Heart left ventricle (tissue), 16 donors: Measurements from ENCODE around the gene SNRPD2. TPM values are rescaled to one million over a fixed set of nuclear protein-coding genes. Genes with fewer than 3 reads are reported as not detected.

Experiments
- ATAC-seq, 4 donors: fragments of 200-7000 bp; cut with Tn5 transposase; one replicate each; pipeline ENCODE4 v1.9.1; 2020 to 2022; ENCODE audit warnings: moderate library complexity in 4 of 4, mild to moderate bottlenecking in 3 of 4, moderate number of reproducible peaks in 1 of 4
- DNase-seq, 5 donors: peaks; one replicate each; pipeline ENCODE4 v3.0.0-alpha.2; 2020
- H3K27ac ChIP-seq, 12 donors: fragments of 200-600 bp; sonication (generic) in 4 of 12; one replicate each; pipeline versions ENCODE4 v1.5.0 to v1.8.0; 2016 to 2022; ENCODE audit warnings: mild to moderate bottlenecking in 2 of 12
- H3K27me3 ChIP-seq, 9 donors: fragments of 200-600 bp; sonication (generic) in 2 of 9; one replicate each; pipeline versions ENCODE4 v1.5.1 to v1.8.0; 2016 to 2022; ENCODE audit warnings: mild to moderate bottlenecking in 3 of 9
- H3K36me3 ChIP-seq, 9 donors: fragments of 200-600 bp; sonication (generic) in 2 of 9; one replicate each; pipeline versions ENCODE4 v1.5.0 to v1.8.0; 2018 to 2022; ENCODE audit warnings: mild to moderate bottlenecking in 2 of 9
- H3K4me1 ChIP-seq, 12 donors: fragments of 200-600 bp; sonication (generic) in 4 of 12; one replicate each; pipeline versions ENCODE4 v1.5.0 to v1.8.0; 2016 to 2022; ENCODE audit warnings: mild to moderate bottlenecking in 3 of 12
- H3K4me3 ChIP-seq, 12 donors: fragments of 200-600 bp; sonication (generic) in 4 of 12; one replicate each; pipeline versions ENCODE4 v1.5.0 to v1.8.0; 2017 to 2022; ENCODE audit warnings: mild to moderate bottlenecking in 9 of 12, moderate library complexity in 4 of 12
- H3K9me3 ChIP-seq, 12 donors: fragments of 200-600 bp; sonication (generic) in 4 of 12; one replicate each; pipeline versions ENCODE4 v1.5.0 to v1.8.0; 2016 to 2022; ENCODE audit warnings: mild to moderate bottlenecking in 1 of 12
- CTCF ChIP-seq, 12 donors: fragments of 200-600 bp; sonication (generic) in 4 of 12; IDR thresholded peaks; one replicate each; pipeline versions ENCODE4 v1.5.0 to v1.8.0; 2018 to 2022; ENCODE audit warnings: antibody characterized with exemption in 12 of 12, mild to moderate bottlenecking in 5 of 12
- POLR2A ChIP-seq, 2 donors: fragments of 450-650 bp; IDR thresholded peaks; one replicate each; pipeline ENCODE4 v1.6.1; 2017; ENCODE audit warnings: antibody characterized with exemption in 2 of 2, mild to moderate bottlenecking in 2 of 2, moderate library complexity in 2 of 2
- WGBS, 4 donors: extraction: QIAGEN DNeasy Blood & Tissue Kit in 2 of 4; methylation state at CpG; one replicate each; pipeline versions ENCODE4 v1.1.5 to v1.1.7; 2013 to 2018; 5-methylcytosine and 5-hydroxymethylcytosine counted together
- intact Hi-C, 10 donors: fragments of 100-400 bp; cut with DNase I; formaldehyde crosslinking; loops; one replicate each; pipeline versions ENCODE4 v1.11.1 to v1.14.2; 2022
- long read RNA-seq, 3 donors: library from polyadenylated mRNA; unstranded; transcript quantifications; one replicate each; pipeline ENCODE4 v2.0.0, GENCODE V29; 2020 to 2021
- polyA plus RNA-seq, 2 donors: library from polyadenylated mRNA; stranded (reverse); fragments of 200-250 nt; gene quantifications; one replicate each; pipeline ENCODE4 v1.2.3, GENCODE V29; 2013
- total RNA-seq, 9 donors: library from RNA; depleted of rRNA in 2 of 9; stranded (reverse); fragments of >200 nt in 2 of 9; fragmentation: NEBNext Ultra II Directional in 3 of 9; extraction: Animal tissue kit (Norgen Biotek cat#: 25700) in 3 of 9; gene quantifications; one replicate each; pipeline versions ENCODE4 v1.1.0 to v1.2.4, GENCODE V29; 2016 to 2023
- donor health status: ischemic (EF 13 %, LVEDD 7.1; RV severe dilation, severe dysfunction).
- donor health status: healthy with polysubstance abuse.
- donor health status: DM: no; HTN: yes; CAD: no.
- donor health status: DM: no; HTN: no; CAD: no.
- donor health status: ischemic (EF 25% LVEDD 6.9; RV normal size, moderate dysfunction).
- donor health status: ischemic (EF 25% LVEDD 5.7; RV mildly dilated, moderate dysfunction).
- donor health status: healthy.
- donor health status: DM: yes; HTN: yes; CAD: no.
- donor health status: ischemic (EF 35%, LVEDD 5.7; RV mildly dilated, moderate dysfunction).
- donor health status: nonischemic (EF 11% LVEDD 7.7; RV severe dilation, severe dysfunction).
- donor health status: DM: yes; HTN: yes; CAD: no.
- donor health status: PGD.
- donor health status: ischemic (EF 29% LVEDD 5.4; RV normal size, mild dysfunction).
- donor health status: nonischemic (EF 23%, LVEDD 6.1; RV moderate dilation, normal function).

SNRPD2 gene
- total RNA-seq (100 to 1,000 TPM; 149 to 343 (median 248) TPM), polyA plus RNA-seq (100 to 1,000 TPM; 318 to 343 TPM)
- long read RNA-seq, donor 1, transcript SNRPD2-201 (3 exons, 901 nt) = major isoform, 76 of 99 reads
- long read RNA-seq, donor 1, partial matches to known transcripts = 3 of 99 reads
- long read RNA-seq, donor 1, other reads (novel, unspliced or antisense) = 19 of 99 reads
- long read RNA-seq, donor 2, transcript SNRPD2-201 (3 exons, 901 nt) = major isoform, 24 of 37 reads
- long read RNA-seq, donor 2, partial matches to known transcripts = 3 of 37 reads
- long read RNA-seq, donor 2, other reads (novel, unspliced or antisense) = 10 of 37 reads
- long read RNA-seq, donor 3, transcript SNRPD2-201 (3 exons, 901 nt) = major isoform, 81 of 114 reads
- long read RNA-seq, donor 3, partial matches to known transcripts = 6 of 114 reads
- long read RNA-seq, donor 3, other reads (novel, unspliced or antisense) = 27 of 114 reads

GRCh38 chr19:45691516-45692186 is at the start of gene SNRPD2:
Gene SNRPD2, minus strand, starts transcription at chr19:45691953. Its CDS starts 65 bp downstream, at chr19:45691888.
- intact Hi-C loops = loop anchor here in 5 of 10 donors (1.0 to 5.0 kb wide), 7 partner anchors 25 to 184 kb away; partner anchors contain the start of genes SIX5 (in 3 of the 5), FBXO46 (in 1 of the 5), MEIOSIN (in 1 of the 5) and VASP (in 1 of the 5)
- peak; percentile 93 to 96 (median 95) for DNase-seq
- TF ChIP-seq POLR2A (IDR thresholded peaks at IDR 0.05) = peak in 1 of 2 donors; percentile 78
- peak in 3 of 12 donors; percentile 8 to 16 (median 16) for TF ChIP-seq CTCF (IDR thresholded peaks at IDR 0.05)

GRCh38 chr19:45739498-45740439 is 48.0 kb upstream of the SNRPD2 start:
- Histone ChIP-seq H3K4me3 (no peak overlapping the region), H3K4me1 (peaks cover 0 to 8% (median 0%) of the 10 kb centered on the region in 12 donors), H3K36me3 (no peaks in the 10 kb centered on the region), H3K27me3 (peaks cover 0 to 5% (median 0%) of the 10 kb centered on the region in 9 donors), H3K27ac (no peak overlapping the region), H3K9me3 (no peaks in the 10 kb centered on the region)
- ATAC-seq (no peak), DNase-seq (no peak)
- WGBS, 4 donors = 87 to 89% (median 88%) methylated on average over 10 of the region's 10 CpGs
- TF ChIP-seq POLR2A (IDR thresholded peaks at IDR 0.05) = no peak
- TF ChIP-seq CTCF (IDR thresholded peaks at IDR 0.05) = no peak
- intact Hi-C loops = no loop called here

More at GRCh38 chr19:45691516-45692186, at the start of gene SNRPD2:
- WGBS, 4 donors = 0 to 1% (median 0%) methylated on average over 36 of the region's 36 CpGs
- no peaks in the 10 kb centered on the region for H3K9me3 ChIP-seq
- no peaks in the 10 kb centered on the region for H3K27me3 ChIP-seq
- peaks cover 0 to 31% (median 22%) of the 10 kb centered on the region in 9 donors for H3K36me3 ChIP-seq
- H3K4me1 ChIP-seq = peaks cover 0 to 22% (median 8%) of the 10 kb centered on the region in 12 donors
- peak within 1 kb of the TSS; percentile 73 to 95 (median 84) for H3K27ac ChIP-seq
- H3K4me3 ChIP-seq = peak within 1 kb of the TSS; percentile 43 to 89 (median 77)
- peak; percentile 83 to 90 (median 86) for ATAC-seq

- no peak within 1 kb of the TSS for H3K4me3 ChIP-seq
- TF ChIP-seq POLR2A (IDR thresholded peaks at IDR 0.05) (no peak), CTCF (IDR thresholded peaks at IDR 0.05) (no peak)
These were observed 41.5 kb upstream of the SNRPD2 start, which contains the start of gene MEIOSIN for GRCh38 chr19:45733160-45733810. Gene MEIOSIN, plus strand, starts transcription at chr19:45733439. Its CDS starts 1,938 bp downstream, at chr19:45735377.

More at GRCh38 chr19:45733160-45733810, 41.5 kb upstream of the SNRPD2 start, which contains the start of gene MEIOSIN:
- no peak within 1 kb of the TSS for H3K27ac ChIP-seq
- peaks cover 0 to 21% (median 12%) of the 10 kb centered on the region in 12 donors for H3K4me1 ChIP-seq
- H3K36me3 ChIP-seq = no peaks in the 10 kb centered on the region
- no peaks in the 10 kb centered on the region for H3K27me3 ChIP-seq
- 90 to 95% (median 91%) methylated on average over 41 to 59 of the region's 59 CpGs for WGBS, 4 donors
- H3K9me3 ChIP-seq = no peaks in the 10 kb centered on the region
- intact Hi-C loops = loop anchor here in 7 of 10 donors (5.0 kb wide), 2 partner anchors 34 to 41 kb away; partner anchors contain the start of genes SIX5 (in 6 of the 7), QPCTL (in 1 of the 7) and SNRPD2 (in 1 of the 7)
- ATAC-seq = no peak
- DNase-seq = no peak
